Stimulated activated CD4-positive, alpha-beta T cell treated with anti-CD3 and anti-CD28 coated beads, TNF-alpha, amount 100 ng/mL, for 24 hours (primary cell): Measurements from ENCODE around the gene LCTL.

Source experiments
- DNase-seq, 3 experiments: peaks; one replicate each; pipeline ENCODE4 v3.0.0-alpha.2; 2020; ENCODE audit warnings: low read depth in 3 of 3

The LCTL gene

DNA sequence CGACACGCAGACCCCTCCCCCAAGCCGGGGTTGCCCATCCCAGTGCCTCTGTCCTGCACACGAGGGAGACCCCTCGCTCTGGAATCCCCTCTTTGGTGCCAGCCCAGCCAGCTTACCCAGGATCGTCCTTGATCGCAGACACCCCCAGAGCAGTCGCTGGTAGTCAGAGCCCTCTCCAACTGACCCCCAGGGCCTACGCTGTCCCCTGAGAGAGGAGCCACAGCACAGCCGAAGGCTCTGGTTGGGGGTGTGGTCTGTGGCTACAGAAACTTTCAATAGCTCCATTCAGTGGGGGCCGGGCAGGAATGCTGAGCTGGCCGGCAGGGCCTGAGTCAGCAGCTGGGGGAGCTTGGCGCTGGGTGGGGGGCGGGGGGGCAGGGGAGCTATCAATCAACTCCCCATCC lies at the start of gene LCTL:
LCTL (minus strand) TSS at position 258 of the 404 bp plus-strand sequence. CDS start 633 bp downstream, outside the sequence.
- no peak for DNase-seq

GRCh38 chr15:66614951-66615760 lies 49.4 kb upstream of the LCTL start:
- no peak for DNase-seq

DNA sequence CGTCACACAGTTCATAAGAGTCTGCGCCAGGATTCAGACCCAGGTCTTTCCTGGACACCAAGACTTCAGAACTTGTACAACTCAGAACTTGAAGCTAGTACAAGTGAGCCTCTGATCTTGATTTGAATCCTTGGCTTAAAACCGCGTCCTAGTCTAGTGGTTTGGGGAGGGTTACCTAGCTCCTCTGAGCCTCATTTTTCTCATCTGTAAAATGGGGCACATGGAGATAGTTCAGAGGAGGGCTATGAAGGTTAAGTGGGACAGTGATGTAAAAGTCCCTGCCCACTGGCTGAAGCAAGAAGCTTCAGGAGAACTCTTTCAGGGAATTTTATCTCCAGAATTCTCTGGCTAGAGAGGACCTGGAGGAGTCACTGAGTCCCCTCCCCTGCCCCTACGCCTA lies 48.7 kb upstream of the LCTL start:
- DNase-seq, result no peak

GRCh38 chr15:66613743-66614142 lies 47.9 kb upstream of the LCTL start:
- DNase-seq, result no peak

DNA sequence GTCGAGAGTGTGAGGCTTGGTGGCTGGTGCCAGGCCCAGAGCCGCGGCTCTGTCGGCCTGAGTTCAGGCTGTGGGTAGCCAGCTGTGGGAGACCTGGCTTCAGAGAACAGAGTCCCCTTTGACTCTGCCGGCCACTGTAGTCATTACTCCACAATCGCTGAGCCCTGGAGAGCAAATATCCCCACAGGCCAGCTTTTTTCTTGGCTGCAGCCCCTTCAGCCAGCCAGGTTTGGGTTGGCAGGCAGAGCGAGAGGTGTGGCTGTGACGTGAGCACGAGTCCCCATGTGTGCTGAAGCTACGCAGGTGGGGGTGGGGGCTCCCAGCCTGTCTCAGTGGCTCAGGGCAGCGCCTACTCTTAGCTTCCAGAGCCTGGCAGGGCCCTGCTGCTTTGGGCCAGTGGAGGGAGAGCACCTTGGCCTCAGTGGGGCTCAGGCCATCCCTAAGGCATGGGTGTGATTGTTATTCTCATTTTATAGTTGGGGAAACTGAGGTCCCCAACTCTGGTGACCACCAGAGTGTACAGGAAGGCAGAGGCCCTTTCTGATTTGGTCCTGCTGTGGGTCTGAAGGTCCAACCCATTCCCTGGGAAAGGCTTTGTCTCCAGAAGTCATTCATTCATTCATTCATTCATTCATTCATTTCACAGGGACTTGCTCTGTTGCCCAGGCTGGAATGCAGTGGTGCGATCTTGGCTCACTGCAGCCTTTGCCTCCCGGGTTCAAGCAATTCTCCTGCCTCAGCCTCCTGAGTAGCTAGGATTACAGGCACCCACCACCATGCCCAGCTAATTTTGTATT lies 45.7 kb upstream of the LCTL start:
- DNase-seq, result no peak

DNA sequence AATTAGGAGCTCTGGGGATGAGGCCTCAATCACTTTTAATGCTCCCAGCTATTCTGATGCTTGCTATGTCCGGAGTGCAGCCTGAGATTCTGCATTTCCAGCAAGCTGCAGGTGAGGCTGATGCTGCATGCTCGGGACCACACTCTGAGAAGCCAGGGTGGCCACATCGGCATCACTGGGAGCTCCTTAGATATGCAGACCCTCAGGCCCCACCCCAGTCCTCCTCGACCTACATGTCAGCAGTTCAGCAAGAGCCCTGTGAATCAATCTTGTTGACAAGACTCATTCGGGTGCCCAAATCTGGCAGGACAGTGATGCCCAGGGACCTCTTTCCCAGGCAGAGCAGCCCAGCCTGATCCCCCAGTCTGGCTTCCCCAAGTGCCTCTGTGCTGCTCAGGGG lies 44.1 kb upstream of the LCTL start:
- no peak for DNase-seq

- no peak for DNase-seq
Observed at GRCh38 chr15:66608881-66609280, 43.1 kb upstream of the LCTL start.

DNA sequence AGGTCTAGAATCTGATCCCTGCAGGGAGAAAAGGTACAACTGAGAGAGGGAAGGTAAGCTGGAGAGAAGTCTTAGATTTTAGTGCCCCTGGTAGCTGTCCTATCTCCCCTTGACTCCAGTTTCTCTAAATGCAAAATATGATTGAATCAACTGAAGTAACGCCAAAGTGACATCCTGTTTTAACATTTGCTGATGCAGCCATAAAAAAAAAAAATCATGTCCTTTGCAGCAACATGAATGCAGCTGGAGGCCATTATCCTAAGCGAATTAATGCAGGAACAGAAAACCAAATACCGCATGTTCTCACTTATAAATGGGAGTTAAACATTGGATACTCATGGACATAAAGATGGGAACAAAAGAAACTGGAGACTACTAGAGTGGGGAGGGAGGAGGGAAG lies 42.4 kb upstream of the LCTL start:
- DNase-seq, result no peak

- DNase-seq, result peak; percentile 28 to 62 (median 38)
Observed at GRCh38 chr15:66603301-66604179, 37.7 kb upstream of the LCTL start.

DNA sequence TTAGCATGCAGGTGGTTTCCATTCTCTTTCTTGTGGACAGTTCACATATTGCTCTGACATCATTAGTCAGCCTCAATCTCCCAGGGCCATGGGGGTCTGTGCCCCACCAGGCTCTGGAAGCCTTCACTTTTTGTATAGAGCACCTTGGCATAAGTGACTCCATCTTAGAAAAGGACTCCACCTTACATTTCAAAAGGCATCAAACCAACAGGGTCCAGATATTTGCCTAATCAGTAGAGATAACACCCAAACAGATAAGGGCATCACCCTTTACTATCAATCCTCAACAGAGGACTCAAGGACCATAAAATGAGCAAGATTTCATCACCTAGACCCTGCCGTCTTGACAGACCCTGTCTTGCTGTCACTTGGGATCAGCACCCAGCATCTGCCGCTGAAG lies 35.7 kb upstream of the LCTL start:
- no peak for DNase-seq

- no peak for DNase-seq
Observed at GRCh38 chr15:66600240-66600627, 34.4 kb upstream of the LCTL start.

DNA sequence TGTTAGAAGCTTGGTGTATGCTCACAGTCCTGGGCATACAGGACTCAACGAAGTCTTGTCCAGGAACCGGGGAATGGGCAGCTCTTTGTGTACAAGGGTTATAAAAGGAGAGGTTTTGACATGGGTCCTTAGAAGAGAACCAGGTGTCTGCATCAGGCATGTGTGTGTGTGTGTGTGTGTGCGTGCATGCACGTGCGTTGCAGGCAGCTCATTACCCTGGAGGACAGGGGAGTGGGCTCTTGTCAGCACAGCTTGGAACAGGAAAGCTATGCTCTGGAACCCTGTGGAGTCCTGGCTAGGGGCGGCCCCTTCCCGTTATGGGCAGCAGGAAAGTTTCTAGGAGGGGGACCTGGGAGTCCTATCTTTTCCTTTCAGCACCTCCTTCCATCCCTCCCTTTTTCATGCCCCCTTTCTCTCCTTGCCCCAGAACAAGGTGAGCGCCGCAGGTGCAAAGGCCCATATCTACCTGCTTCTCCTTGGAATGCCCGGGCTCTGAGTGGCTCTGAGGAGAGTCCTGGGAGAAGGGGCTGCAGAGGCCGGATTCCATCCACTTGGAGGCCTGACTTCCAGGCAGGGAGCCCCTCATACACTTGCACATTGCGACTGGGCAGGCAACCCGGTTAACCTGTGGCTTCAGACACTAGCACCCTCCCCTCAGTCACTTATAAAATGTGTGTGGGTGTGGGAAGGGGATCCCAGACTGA lies 33.9 kb upstream of the LCTL start:
- no peak for DNase-seq

DNA sequence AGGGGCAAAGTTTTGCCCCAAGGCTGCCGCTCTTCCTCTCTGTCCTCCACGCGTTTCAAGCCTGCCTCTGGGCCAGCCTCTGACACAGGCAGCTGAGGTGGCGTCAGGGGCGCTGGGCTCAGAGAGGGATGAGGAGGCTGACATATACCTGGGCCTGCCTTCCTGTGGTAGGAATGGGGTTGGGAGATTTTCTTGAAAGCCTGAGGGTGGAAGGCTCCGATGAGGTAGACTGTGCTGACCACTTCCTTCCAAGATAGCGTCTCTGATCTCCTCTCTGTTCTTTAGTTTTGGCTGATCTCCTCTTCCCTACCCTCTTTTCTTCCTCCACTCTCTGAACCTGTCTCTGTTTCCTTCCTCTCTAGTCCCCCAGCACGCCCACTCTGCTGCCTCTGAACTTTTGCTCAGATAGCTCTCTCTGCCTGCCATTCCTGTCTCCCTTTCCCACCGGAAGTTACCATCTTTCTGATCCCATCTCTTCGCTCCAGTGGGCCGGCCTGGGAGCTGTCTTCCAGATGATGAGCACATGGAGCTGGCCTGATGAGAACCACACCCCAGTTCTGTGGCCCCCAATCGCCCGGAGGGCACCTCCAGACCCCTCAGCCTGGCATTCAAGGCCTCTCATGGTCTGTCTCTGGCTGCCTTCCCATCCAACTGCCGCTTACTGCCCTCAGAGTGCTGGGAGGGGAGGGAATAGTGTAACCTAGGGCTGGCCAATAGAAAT lies 32.5 kb upstream of the LCTL start:
- DNase-seq, result no peak

GRCh38 chr15:66595931-66596545 lies 30.2 kb upstream of the LCTL start:
- no peak for DNase-seq

- no peak for DNase-seq
Observed at GRCh38 chr15:66595332-66595731, 29.5 kb upstream of the LCTL start.

- no peak for DNase-seq
Observed at GRCh38 chr15:66594836-66595235, 29.0 kb upstream of the LCTL start.

DNA sequence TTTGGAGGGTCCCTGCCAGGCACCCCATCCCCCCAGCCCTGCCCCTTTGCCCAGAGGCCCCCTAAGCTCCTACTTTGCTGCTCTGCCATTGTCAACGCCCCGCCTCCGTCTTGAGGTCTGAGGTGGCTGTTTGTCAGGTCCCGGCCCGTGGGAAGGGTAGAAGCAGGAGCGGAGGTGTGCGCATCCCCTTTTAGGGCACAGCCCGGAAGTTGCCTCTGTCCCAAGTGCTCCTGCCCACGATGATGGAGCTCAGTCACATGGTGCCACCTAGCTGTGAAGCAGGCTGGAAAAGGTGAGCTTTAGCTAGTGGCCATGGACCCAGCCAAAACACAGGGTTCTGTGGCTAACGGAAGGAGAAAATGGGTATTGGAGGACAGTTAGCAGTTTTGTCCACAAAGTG lies 28.5 kb upstream of the LCTL start:
- no peak for DNase-seq

DNA sequence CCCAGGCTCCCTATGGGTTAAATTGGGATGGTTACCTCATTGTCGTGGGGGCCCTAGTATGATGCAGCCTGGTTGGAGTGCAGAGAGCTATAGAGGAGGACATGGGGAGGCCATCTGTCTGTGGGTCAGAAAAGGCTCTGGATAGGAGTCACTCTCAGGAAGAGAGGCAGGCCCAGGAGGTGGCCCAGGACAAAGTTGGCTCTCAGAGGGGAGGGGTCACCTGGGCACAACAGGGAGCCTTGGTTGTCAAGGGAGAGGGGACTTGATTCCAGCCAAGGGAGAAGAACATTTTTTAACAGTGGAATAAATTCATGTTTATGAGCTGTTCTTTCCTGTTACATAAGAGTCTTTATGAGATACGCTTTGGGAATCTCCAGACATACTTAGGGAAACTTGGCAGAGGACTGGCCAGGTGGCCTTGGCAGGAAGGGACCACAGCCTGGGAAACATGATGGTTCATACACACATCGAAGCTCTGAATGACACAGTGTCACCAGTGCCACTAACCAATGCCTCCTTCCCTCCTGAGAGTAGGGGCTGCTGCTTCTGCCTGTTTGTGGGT lies 27.5 kb upstream of the LCTL start:
- no peak for DNase-seq

DNA sequence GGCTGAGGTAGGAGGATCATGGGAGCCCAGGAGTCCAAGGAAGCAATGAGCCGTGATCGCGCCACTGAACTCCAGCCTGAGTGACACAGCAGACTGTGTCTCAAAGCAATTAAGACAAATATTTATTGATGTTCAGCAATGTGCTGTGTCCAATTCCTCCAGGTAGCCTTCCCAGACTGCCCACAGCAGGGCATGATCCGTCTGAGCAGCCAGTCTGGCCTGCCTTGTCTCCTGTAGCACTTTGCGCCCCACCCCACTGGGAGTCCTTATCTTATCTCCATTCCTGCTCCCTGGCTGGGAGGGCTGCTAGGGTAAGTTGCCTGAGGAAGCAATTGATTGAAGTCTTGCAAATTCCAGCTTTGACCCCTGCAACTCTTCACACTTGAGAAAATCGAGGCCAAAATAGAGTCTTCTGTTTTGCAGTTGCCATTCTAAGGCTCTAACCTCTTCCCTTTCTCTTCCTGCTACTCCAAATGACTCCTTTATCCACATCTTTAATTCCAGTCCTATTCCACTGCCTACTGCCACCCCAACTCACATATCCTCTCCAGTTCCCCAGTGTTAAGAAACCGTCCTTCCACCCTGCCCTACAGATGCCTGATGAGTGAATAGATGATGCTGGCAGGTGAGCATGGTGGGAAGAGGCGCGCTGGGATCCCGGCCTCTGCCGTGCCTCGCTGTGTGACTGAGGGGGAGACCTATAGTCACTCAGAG lies 26.9 kb upstream of the LCTL start:
- DNase-seq, result no peak
